Hepatocyte (in vitro differentiated cells): ENCODE data around the gene CD164L2. TPM values are rescaled to one million over a fixed set of nuclear protein-coding genes. Genes with fewer than 3 reads are reported as not detected.

Source experiments
- DNase-seq: peaks from one replicate; pipeline ENCODE4 v3.0.0-alpha.2; 2016; ENCODE audit warnings: low spot score
- H2AFZ ChIP-seq: fragments of 200-600 bp; sonication (generic); 2 replicates; pipeline ENCODE4 v1.6.0; 2016; ENCODE audit warnings: antibody characterized with exemption, mild to moderate bottlenecking
- H3K27ac ChIP-seq: fragments of 200-600 bp; sonication (generic); 2 replicates; pipeline ENCODE4 v1.5.1; 2016; ENCODE audit warnings: mild to moderate bottlenecking
- H3K27me3 ChIP-seq: fragments of 200-600 bp; sonication (generic); 2 replicates; pipeline ENCODE4 v1.6.1; 2016
- H3K36me3 ChIP-seq: fragments of 200-600 bp; sonication (generic); replicated peaks from 2 replicates; pipeline ENCODE4 v1.5.1; 2016; ENCODE audit warnings: low read depth; ENCODE audit not compliant: insufficient read depth
- H3K4me1 ChIP-seq: fragments of 200-600 bp; sonication (generic); 2 replicates; pipeline ENCODE4 v1.5.1; 2016; ENCODE audit warnings: mild to moderate bottlenecking, moderate library complexity; ENCODE audit not compliant: insufficient read depth
- H3K4me2 ChIP-seq: fragments of 200-600 bp; sonication (generic); 2 replicates; pipeline ENCODE4 v1.6.0; 2016
- H3K4me3 ChIP-seq: fragments of 200-600 bp; sonication (generic); 2 replicates; pipeline ENCODE4 v1.5.1; 2016; ENCODE audit warnings: mild to moderate bottlenecking
- H3K79me2 ChIP-seq: fragments of 200-600 bp; sonication (generic); 2 replicates; pipeline ENCODE4 v1.6.0; 2017; ENCODE audit warnings: mild to moderate bottlenecking
- H3K9me2 ChIP-seq: fragments of 200-600 bp; sonication (generic); replicated peaks from 2 replicates; pipeline ENCODE4 v1.6.0; 2017; ENCODE audit warnings: mild to moderate bottlenecking; ENCODE audit not compliant: insufficient read depth
- H3K9me3 ChIP-seq: fragments of 200-600 bp; sonication (generic); 2 replicates; pipeline ENCODE4 v1.5.1; 2016; ENCODE audit warnings: low read depth, mild to moderate bottlenecking
- H4K20me1 ChIP-seq: fragments of 200-600 bp; sonication (generic); 2 replicates; pipeline ENCODE4 v1.6.0; 2016; ENCODE audit warnings: mild to moderate bottlenecking; ENCODE audit not compliant: insufficient read depth, poor library complexity, severe bottlenecking
- CTCF ChIP-seq: fragments of 200-600 bp; sonication (generic); IDR thresholded peaks from 2 replicates; pipeline ENCODE4 v1.5.1; 2016; ENCODE audit warnings: antibody characterized with exemption, mild to moderate bottlenecking; ENCODE audit not compliant: poor library complexity
- EZH2 ChIP-seq: fragments of 200-600 bp; sonication (generic); IDR thresholded peaks from 2 replicates; pipeline ENCODE4 v1.6.1; 2016; ENCODE audit warnings: antibody characterized with exemption, mild to moderate bottlenecking, borderline replicate concordance
- EZH2phosphoT487 ChIP-seq: fragments of 200-600 bp; sonication (generic); IDR thresholded peaks from one replicate; pipeline ENCODE4 v1.6.1; 2018; ENCODE audit warnings: antibody characterized with exemption, mild to moderate bottlenecking, low read depth, moderate library complexity; ENCODE audit not compliant: unreplicated experiment, severe bottlenecking
- WGBS: methylation state at CpG from one replicate; pipeline ENCODE4 v1.1.6; 2016; ENCODE audit warnings: low lambda C conversion rate; ENCODE audit errors: missing lambda C conversion rate; 5-methylcytosine and 5-hydroxymethylcytosine counted together
- polyA plus RNA-seq: library from polyadenylated mRNA; unstranded; fragments of >200 nt; fragmentation: Nextera tagmentation; extraction: Ambion mirVana; gene quantifications from 2 replicates; pipeline ENCODE4 v1.2.1, GENCODE V29; 2016
- total RNA-seq: library from RNA; depleted of rRNA; stranded (reverse); fragments of >200 nt; gene quantifications from 2 replicates; pipeline ENCODE4 v1.2.3, GENCODE V29; 2014

Gene CD164L2
- total and polyA plus RNA-seq, 2 experiments from 2014 or later, result 0.19 TPM; not detected in 1

GRCh38 chr1:27372808-27373690 lies 10.1 kb downstream of the CD164L2 start:
- WGBS, result 90% methylated on average over 11 of the region's 11 CpGs
- TF ChIP-seq EZH2 (no peak), EZH2phosphoT487 (no peak), CTCF (peak; percentile 4)
- H3K4me2 ChIP-seq, result no peak overlapping the region
- no peak overlapping the region for H3K4me3 ChIP-seq
- no peak overlapping the region for H3K27ac ChIP-seq
- H3K9me3 ChIP-seq, result no peaks in the 10 kb centered on the region
- no peaks in the 10 kb centered on the region for H3K79me2 ChIP-seq
- H3K36me3 ChIP-seq, result no peaks in the 10 kb centered on the region
- H3K9me2 ChIP-seq, result no peaks in the 10 kb centered on the region
- H2AFZ ChIP-seq, result no peak overlapping the region
- no peaks in the 10 kb centered on the region for H3K27me3 ChIP-seq
- no peaks in the 10 kb centered on the region for H3K4me1 ChIP-seq
- no peaks in the 10 kb centered on the region for H4K20me1 ChIP-seq
- no peak for DNase-seq

- H3K4me2 ChIP-seq, result no peak overlapping the region
- DNase-seq, result peak; percentile 51
- H3K36me3 ChIP-seq, result no peaks in the 10 kb centered on the region
- H4K20me1 ChIP-seq, result no peaks in the 10 kb centered on the region
- H3K27me3 ChIP-seq, result no peaks in the 10 kb centered on the region
- H3K79me2 ChIP-seq, result no peaks in the 10 kb centered on the region
- 85% methylated on average over 19 of the region's 19 CpGs for WGBS
- H3K4me1 ChIP-seq, result peaks cover 4% of the 10 kb centered on the region
- H3K9me3 ChIP-seq, result no peaks in the 10 kb centered on the region
- TF ChIP-seq EZH2, result no peak
- TF ChIP-seq EZH2phosphoT487, result no peak
- no peak for TF ChIP-seq CTCF
- H3K27ac ChIP-seq, result no peak overlapping the region
- no peak overlapping the region for H3K4me3 ChIP-seq
- no peak overlapping the region for H2AFZ ChIP-seq
- H3K9me2 ChIP-seq, result no peaks in the 10 kb centered on the region
Measured at GRCh38 chr1:27372022-27372807, 10.9 kb downstream of the CD164L2 start.

DNA sequence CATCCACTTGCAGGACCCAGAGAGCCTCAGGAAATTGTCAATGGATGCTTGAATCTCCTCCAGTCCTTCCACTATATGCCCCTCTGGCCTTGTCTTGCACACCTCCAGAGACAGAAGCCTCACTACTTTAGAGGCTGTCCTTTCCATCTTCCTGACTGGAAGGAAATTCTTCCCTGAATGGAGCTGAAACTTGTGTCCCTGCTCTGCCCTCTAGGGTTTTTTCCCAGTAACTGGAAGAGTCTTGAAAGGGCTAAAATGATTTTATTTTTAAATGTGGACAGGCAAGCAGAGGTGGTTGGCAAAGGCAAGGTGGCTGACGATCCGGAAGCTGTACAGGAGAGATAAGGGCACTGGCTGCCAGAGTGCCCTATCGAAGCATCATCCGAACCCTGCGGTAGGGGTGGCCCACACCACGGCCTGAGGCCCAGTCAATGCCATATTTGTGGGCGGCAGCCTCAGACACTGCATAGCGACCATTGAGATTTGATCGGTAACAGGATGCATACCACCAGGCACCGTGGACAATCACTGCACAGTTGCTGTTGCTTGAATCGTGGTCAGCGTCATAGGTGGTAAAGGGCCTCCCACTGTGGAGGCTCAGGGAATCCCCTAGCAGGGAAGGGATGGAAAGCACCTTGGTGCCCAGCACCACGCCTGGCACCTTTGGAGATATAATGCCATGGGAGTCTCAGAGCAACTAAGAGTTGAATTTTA lies 14.1 kb downstream of the CD164L2 start:
- TF ChIP-seq CTCF (peak; percentile 25), EZH2phosphoT487 (no peak)
- Histone ChIP-seq H3K79me2 (no peaks in the 10 kb centered on the region), H3K27ac (no peak overlapping the region), H2AFZ (no peak overlapping the region), H3K4me1 (peaks cover 7% of the 10 kb centered on the region), H3K4me3 (no peak overlapping the region), H3K27me3 (no peaks in the 10 kb centered on the region), H3K36me3 (no peaks in the 10 kb centered on the region), H4K20me1 (no peaks in the 10 kb centered on the region), H3K4me2 (no peak overlapping the region), H3K9me2 (no peaks in the 10 kb centered on the region), H3K9me3 (no peaks in the 10 kb centered on the region)
- no peak for DNase-seq
- 86% methylated on average over 13 of the region's 13 CpGs for WGBS
